Neuronal stem cell (in vitro differentiated cells): ENCODE measurements around the gene EHMT1.

Experiments
- DNase-seq: peaks from one replicate; pipeline ENCODE4 v3.0.0-alpha.2; 2013; ENCODE audit warnings: low spot score
- H2AFZ ChIP-seq: one replicate; pipeline ENCODE4 v1.6.1; 2013; ENCODE audit warnings: mild to moderate bottlenecking, low read length, inconsistent platforms
- H2AK5ac ChIP-seq: 2 replicates; pipeline ENCODE4 v1.6.1; 2013; ENCODE audit warnings: low read depth, mild to moderate bottlenecking, inconsistent platforms, low read length, moderate library complexity, mixed read lengths
- H2BK120ac ChIP-seq: 2 replicates; pipeline ENCODE4 v1.6.1; 2013; ENCODE audit warnings: low read depth, mild to moderate bottlenecking, inconsistent platforms, low read length, moderate library complexity, mixed read lengths
- H2BK12ac ChIP-seq: one replicate; pipeline ENCODE4 v1.6.1; 2013; ENCODE audit warnings: low read length, inconsistent platforms
- H2BK15ac ChIP-seq: 2 replicates; pipeline ENCODE4 v1.6.1; 2013; ENCODE audit warnings: mild to moderate bottlenecking, low read length, inconsistent platforms, mixed read lengths
- H2BK5ac ChIP-seq: one replicate; pipeline ENCODE4 v1.6.1; 2013; ENCODE audit warnings: inconsistent platforms, mild to moderate bottlenecking, low read length, moderate library complexity
- H3K14ac ChIP-seq: one replicate; pipeline ENCODE4 v1.6.1; 2013; ENCODE audit warnings: low read length, inconsistent platforms
- H3K18ac ChIP-seq: 2 replicates; pipeline ENCODE4 v1.6.1; 2013; ENCODE audit warnings: low read length, inconsistent platforms
- H3K23ac ChIP-seq: 2 replicates; pipeline ENCODE4 v1.6.1; 2013; ENCODE audit warnings: low read depth, mild to moderate bottlenecking, mixed read lengths, low read length, inconsistent platforms; ENCODE audit not compliant: poor library complexity
- H3K27ac ChIP-seq: replicated peaks from 3 replicates; pipeline ENCODE4 v1.5.1; 2013; ENCODE audit warnings: low read length, inconsistent platforms
- H3K27me3 ChIP-seq, 3 experiments: 2 replicates each; pipeline ENCODE4 v1.6.1; 2013; ENCODE audit warnings: low read length in 3 of 3, mild to moderate bottlenecking in 2 of 3, inconsistent platforms in 1 of 3, low read depth in 1 of 3, mixed read lengths in 1 of 3, moderate library complexity in 1 of 3; ENCODE audit not compliant: control insufficient read depth in 3 of 3, insufficient read depth in 3 of 3
- H3K36me3 ChIP-seq, 2 donors: replicated peaks in 1 of 2; 2 replicates each; pipeline ENCODE4 v1.6.1; 2013; ENCODE audit warnings: low read length in 2 of 2; ENCODE audit not compliant: control insufficient read depth in 2 of 2, insufficient read depth in 2 of 2
- H3K4ac ChIP-seq: 2 replicates; pipeline ENCODE4 v1.6.1; 2013; ENCODE audit warnings: inconsistent platforms, mild to moderate bottlenecking, low read length, moderate library complexity
- H3K4me1 ChIP-seq, 2 donors: 1 replicate in 1 of 2; 2 replicates in 1 of 2; pipeline ENCODE4 v1.6.1; 2013; ENCODE audit warnings: low read length in 2 of 2, low read depth in 1 of 2; ENCODE audit not compliant: control insufficient read depth in 2 of 2, insufficient read depth in 1 of 2
- H3K4me2 ChIP-seq: one replicate; pipeline ENCODE4 v1.6.1; 2013; ENCODE audit warnings: mild to moderate bottlenecking, low read length, inconsistent platforms; ENCODE audit not compliant: insufficient read depth, poor library complexity, severe bottlenecking
- H3K4me3 ChIP-seq, 2 donors: 2 replicates each; pipeline ENCODE4 v1.5.1; 2013; ENCODE audit warnings: low read length in 2 of 2, mild to moderate bottlenecking in 2 of 2, inconsistent platforms in 1 of 2, moderate library complexity in 1 of 2
- H3K79me1 ChIP-seq: one replicate; pipeline ENCODE4 v1.6.1; 2013; ENCODE audit warnings: low read depth, mild to moderate bottlenecking, inconsistent platforms, low read length, moderate library complexity
- H3K9ac ChIP-seq: one replicate; pipeline ENCODE4 v1.6.1; 2013; ENCODE audit warnings: mild to moderate bottlenecking, low read depth, low read length, inconsistent platforms; ENCODE audit not compliant: poor library complexity
- H3K9me3 ChIP-seq, 2 donors: replicated peaks in 1 of 2; 2 replicates each; pipeline versions ENCODE3 to v1.6.1; 2013; ENCODE audit warnings: low read length in 2 of 2, mild to moderate bottlenecking in 2 of 2, inconsistent platforms in 1 of 2, low read depth in 1 of 2, mixed read lengths in 1 of 2, moderate library complexity in 1 of 2; ENCODE audit not compliant: control insufficient read depth in 2 of 2, insufficient read depth in 1 of 2
- H4K8ac ChIP-seq: one replicate; pipeline ENCODE4 v1.6.1; 2013; ENCODE audit warnings: low read depth, mild to moderate bottlenecking, inconsistent platforms, low read length, moderate library complexity
- H4K91ac ChIP-seq: one replicate; pipeline ENCODE4 v1.6.1; 2013; ENCODE audit warnings: low read length, low read depth, mild to moderate bottlenecking, inconsistent platforms; ENCODE audit not compliant: poor library complexity
- WGBS, 2 donors: extraction: QIAGEN DNeasy Blood & Tissue Kit; methylation state at CpG; one replicate each; pipeline ENCODE4 v1.1.7; 2013; ENCODE audit warnings: missing lambda C conversion rate in 2 of 2, mixed read lengths in 1 of 2; ENCODE audit not compliant: insufficient read length in 2 of 2, insufficient replicate concordance in 1 of 2; ENCODE audit errors: extremely low coverage in 2 of 2; 5-methylcytosine and 5-hydroxymethylcytosine counted together

The EHMT1 gene

GRCh38 chr9:137671196-137671538, 52.4 kb downstream of the EHMT1 start:
- Histone ChIP-seq H4K91ac (no peak overlapping the region), H2BK15ac (no peak overlapping the region), H3K79me1 (peaks cover 14% of the 10 kb centered on the region), H4K8ac (no peak overlapping the region), H3K4me3 (no peak overlapping the region), H2BK120ac (no peak overlapping the region), H2BK12ac (no peak overlapping the region), H3K18ac (no peak overlapping the region), H2BK5ac (no peak overlapping the region), H3K36me3 (peaks cover 2 to 18% of the 10 kb centered on the region in 2 donors), H2AFZ (no peak overlapping the region), H3K27me3 (no peaks in the 10 kb centered on the region), H3K23ac (no peak overlapping the region), H3K27ac (no peak overlapping the region), H3K4me1 (peaks cover 32 to 55% of the 10 kb centered on the region in 2 donors), H3K9me3 (no peaks in the 10 kb centered on the region), H3K9ac (no peak overlapping the region), H3K4ac (no peak overlapping the region), H3K4me2 (no peak overlapping the region), H3K14ac (no peak overlapping the region), H2AK5ac (no peak overlapping the region)
- WGBS, 2 donors, result no CpG with 5 or more reads among the region's 3 CpGs
- DNase-seq, result no peak

GRCh38 chr9:137671721-137672120, 52.9 kb downstream of the EHMT1 start:
- no peak overlapping the region for H3K14ac ChIP-seq
- H2AK5ac ChIP-seq, result no peak overlapping the region
- H3K18ac ChIP-seq, result peak overlapping the region; percentile 54
- no peak for DNase-seq
- no peak overlapping the region for H4K8ac ChIP-seq
- H2BK120ac ChIP-seq, result no peak overlapping the region
- H2BK15ac ChIP-seq, result no peak overlapping the region
- no CpG with 5 or more reads among the region's 8 CpGs for whole genome bisulfite sequencing, 2 donors
- peaks cover 27 to 49% of the 10 kb centered on the region in 2 donors for H3K4me1 ChIP-seq
- no peak overlapping the region for H3K4me2 ChIP-seq
- no peaks in the 10 kb centered on the region for H3K27me3 ChIP-seq
- H3K4ac ChIP-seq, result no peak overlapping the region
- H2BK5ac ChIP-seq, result no peak overlapping the region
- no peak overlapping the region for H3K23ac ChIP-seq
- peak overlapping the region; percentile 27 for H3K9ac ChIP-seq
- H2AFZ ChIP-seq, result no peak overlapping the region
- no peak overlapping the region for H2BK12ac ChIP-seq
- H3K27ac ChIP-seq, result no peak overlapping the region
- H3K4me3 ChIP-seq, result no peak overlapping the region
- H3K36me3 ChIP-seq, result peaks cover 2 to 21% of the 10 kb centered on the region in 2 donors
- peaks cover 0 to under 1% of the 10 kb centered on the region in 2 donors for H3K9me3 ChIP-seq
- H4K91ac ChIP-seq, result no peak overlapping the region
- H3K79me1 ChIP-seq, result peaks cover 14% of the 10 kb centered on the region

- no CpG with 5 or more reads among the region's 13 CpGs for WGBS, 2 donors
- H3K4ac ChIP-seq, result no peak overlapping the region
- no peak overlapping the region for H2BK12ac ChIP-seq
- H3K9me3 ChIP-seq, result peaks cover 0 to 3% of the 10 kb centered on the region in 2 donors
- no peak overlapping the region for H3K4me2 ChIP-seq
- no peak overlapping the region for H3K27ac ChIP-seq
- H3K27me3 ChIP-seq, result no peaks in the 10 kb centered on the region
- H3K4me3 ChIP-seq, result no peak overlapping the region
- no peak overlapping the region for H2AFZ ChIP-seq
- H2AK5ac ChIP-seq, result no peak overlapping the region
- no peak overlapping the region for H4K8ac ChIP-seq
- H3K23ac ChIP-seq, result no peak overlapping the region
- H2BK5ac ChIP-seq, result no peak overlapping the region
- no peak overlapping the region for H4K91ac ChIP-seq
- peaks cover 2 to 25% of the 10 kb centered on the region in 2 donors for H3K36me3 ChIP-seq
- H3K18ac ChIP-seq, result no peak overlapping the region
- peak overlapping the region; percentile 70 for H3K9ac ChIP-seq
- H2BK15ac ChIP-seq, result no peak overlapping the region
- no peak for DNase-seq
- H3K79me1 ChIP-seq, result peaks cover 13% of the 10 kb centered on the region
- no peak overlapping the region for H2BK120ac ChIP-seq
- H3K14ac ChIP-seq, result no peak overlapping the region
- H3K4me1 ChIP-seq, result peaks cover 20 to 41% of the 10 kb centered on the region in 2 donors
Observed at GRCh38 chr9:137672907-137673791, 54.3 kb downstream of the EHMT1 start.

GRCh38 chr9:137673886-137674285, 55.1 kb downstream of the EHMT1 start:
- no peak overlapping the region for H3K4me2 ChIP-seq
- H3K4ac ChIP-seq, result no peak overlapping the region
- peaks cover 20 to 41% of the 10 kb centered on the region in 2 donors for H3K4me1 ChIP-seq
- WGBS, 2 donors, result no CpG with 5 or more reads among the region's 10 CpGs
- DNase-seq, result no peak
- H3K18ac ChIP-seq, result no peak overlapping the region
- H3K23ac ChIP-seq, result no peak overlapping the region
- no peak overlapping the region for H3K14ac ChIP-seq
- no peak overlapping the region for H2BK5ac ChIP-seq
- H2AK5ac ChIP-seq, result no peak overlapping the region
- no peak overlapping the region for H3K9ac ChIP-seq
- no peaks in the 10 kb centered on the region for H3K27me3 ChIP-seq
- no peak overlapping the region for H4K8ac ChIP-seq
- no peak overlapping the region for H3K4me3 ChIP-seq
- no peak overlapping the region for H2BK15ac ChIP-seq
- H3K79me1 ChIP-seq, result peaks cover 13% of the 10 kb centered on the region
- no peak overlapping the region for H2AFZ ChIP-seq
- peaks cover 2 to 21% of the 10 kb centered on the region in 2 donors for H3K36me3 ChIP-seq
- peaks cover 0 to 3% of the 10 kb centered on the region in 2 donors for H3K9me3 ChIP-seq
- H3K27ac ChIP-seq, result no peak overlapping the region
- H2BK12ac ChIP-seq, result no peak overlapping the region
- H4K91ac ChIP-seq, result no peak overlapping the region
- no peak overlapping the region for H2BK120ac ChIP-seq
